Vagina (tissue), 2 donors: Measurements from ENCODE around the gene CSMD2. TPM values are rescaled to one million over a fixed set of nuclear protein-coding genes. Genes with fewer than 3 reads are reported as not detected.

Experiments
- DNase-seq, 2 donors: peaks; one replicate each; pipeline ENCODE4 v3.0.0-alpha.2; 2017; ENCODE audit errors: extremely low spot score in 2 of 2
- H3K27ac ChIP-seq: fragments of 200-600 bp; sonication (generic); one replicate; pipeline ENCODE4 v1.5.1; 2019
- H3K27me3 ChIP-seq: fragments of 200-600 bp; sonication (generic); one replicate; pipeline ENCODE4 v1.5.1; 2019
- H3K36me3 ChIP-seq, 2 donors: fragments of 200-600 bp; sonication (generic); one replicate each; pipeline ENCODE4 v1.5.1; 2017 to 2019
- H3K4me1 ChIP-seq: fragments of 200-600 bp; sonication (generic); one replicate; pipeline ENCODE4 v1.5.1; 2019
- H3K4me3 ChIP-seq, 2 donors: fragments of 200-600 bp; sonication (generic); 1 replicate in 1 of 2; 2 replicates in 1 of 2; pipeline ENCODE4 v1.5.1; 2016 to 2019
- H3K9me3 ChIP-seq: fragments of 200-600 bp; sonication (generic); one replicate; pipeline ENCODE4 v1.5.1; 2019
- POLR2A ChIP-seq, 2 donors: fragments of 450-650 bp; IDR thresholded peaks; one replicate each; pipeline ENCODE4 v1.6.1; 2017; ENCODE audit warnings: antibody characterized with exemption in 2 of 2, mild to moderate bottlenecking in 2 of 2, moderate library complexity in 2 of 2
- POLR2AphosphoS5 ChIP-seq, 2 donors: sonication (generic); formaldehyde crosslinking; IDR thresholded peaks; one replicate each; pipeline ENCODE4 v1.9.0; 2017; ENCODE audit warnings: antibody characterized with exemption in 2 of 2, mild to moderate bottlenecking in 2 of 2, low read depth in 1 of 2; ENCODE audit not compliant: insufficient read depth in 1 of 2
- intact Hi-C: fragments of 100-400 bp; cut with DNase I; formaldehyde crosslinking; loops from one replicate; pipeline ENCODE4 v1.15.1; 2023
- total RNA-seq: library from RNA; depleted of rRNA; stranded (reverse); fragments of >200 nt; gene quantifications from one replicate; pipeline ENCODE4 v1.2.3, GENCODE V29; 2016
- TF ChIP-seq, protein P1 (sequence below), 3 experiments: fragments of 450-650 bp in 2 of 3; fragments of 200-600 bp in 1 of 3; sonication (generic) in 1 of 3; IDR thresholded peaks; one replicate each; pipeline ENCODE4 v1.5.1; 2017 to 2019; ENCODE audit warnings: antibody characterized with exemption in 3 of 3, mild to moderate bottlenecking in 2 of 3, moderate library complexity in 2 of 3

CSMD2 gene
- total RNA-seq, 1 donor from 2014 or later: 0.25 TPM

- peaks cover 5% of the 10 kb centered on the region for H3K4me1 ChIP-seq
- intact Hi-C loops: no loop called here
- H3K4me3 ChIP-seq: no peak overlapping the region
- H3K27me3 ChIP-seq: no peaks in the 10 kb centered on the region
- TF ChIP-seq POLR2AphosphoS5 (IDR thresholded peaks at IDR 0.05; ENCODE audit: insufficient read depth in 1 of 2, low read depth in 1 of 2) (no peak), POLR2A (IDR thresholded peaks at IDR 0.05) (no peak)
- TF ChIP-seq, protein P1, sequence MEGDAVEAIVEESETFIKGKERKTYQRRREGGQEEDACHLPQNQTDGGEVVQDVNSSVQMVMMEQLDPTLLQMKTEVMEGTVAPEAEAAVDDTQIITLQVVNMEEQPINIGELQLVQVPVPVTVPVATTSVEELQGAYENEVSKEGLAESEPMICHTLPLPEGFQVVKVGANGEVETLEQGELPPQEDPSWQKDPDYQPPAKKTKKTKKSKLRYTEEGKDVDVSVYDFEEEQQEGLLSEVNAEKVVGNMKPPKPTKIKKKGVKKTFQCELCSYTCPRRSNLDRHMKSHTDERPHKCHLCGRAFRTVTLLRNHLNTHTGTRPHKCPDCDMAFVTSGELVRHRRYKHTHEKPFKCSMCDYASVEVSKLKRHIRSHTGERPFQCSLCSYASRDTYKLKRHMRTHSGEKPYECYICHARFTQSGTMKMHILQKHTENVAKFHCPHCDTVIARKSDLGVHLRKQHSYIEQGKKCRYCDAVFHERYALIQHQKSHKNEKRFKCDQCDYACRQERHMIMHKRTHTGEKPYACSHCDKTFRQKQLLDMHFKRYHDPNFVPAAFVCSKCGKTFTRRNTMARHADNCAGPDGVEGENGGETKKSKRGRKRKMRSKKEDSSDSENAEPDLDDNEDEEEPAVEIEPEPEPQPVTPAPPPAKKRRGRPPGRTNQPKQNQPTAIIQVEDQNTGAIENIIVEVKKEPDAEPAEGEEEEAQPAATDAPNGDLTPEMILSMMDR (IDR thresholded peaks at IDR 0.05): no peak
- H3K36me3 ChIP-seq: no peaks in the 10 kb centered on the region
- no peak overlapping the region for H3K27ac ChIP-seq
- DNase-seq: no peak
- no peaks in the 10 kb centered on the region for H3K9me3 ChIP-seq
Measured at GRCh38 chr1:33762109-33762830, 402.8 kb downstream of the CSMD2 start.

DNA sequence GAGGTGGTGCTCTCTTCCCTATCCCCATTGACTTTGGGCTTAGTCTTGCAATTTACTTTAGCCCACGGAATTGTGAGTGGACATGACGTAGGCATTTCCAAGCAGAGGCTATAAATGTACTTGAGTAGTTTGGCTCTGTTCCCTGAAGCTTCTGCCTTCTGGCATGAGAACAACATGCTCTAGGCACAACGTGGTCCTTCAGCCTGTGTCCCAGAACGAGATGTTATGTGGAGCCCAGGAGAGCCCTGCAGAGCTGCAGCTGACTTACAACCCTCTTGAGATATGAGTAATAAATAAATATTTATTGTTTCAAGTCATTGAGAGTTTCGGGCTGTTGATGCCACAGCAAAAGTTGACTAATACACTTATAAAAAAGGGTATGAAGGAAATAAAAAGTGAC, 406.3 kb downstream of the CSMD2 start:
- TF ChIP-seq POLR2A (IDR thresholded peaks at IDR 0.05) (no peak), POLR2AphosphoS5 (IDR thresholded peaks at IDR 0.05; ENCODE audit: insufficient read depth in 1 of 2, low read depth in 1 of 2) (no peak)
- TF ChIP-seq, protein P1 (IDR thresholded peaks at IDR 0.05): no peak
- H3K27me3 ChIP-seq: no peaks in the 10 kb centered on the region
- H3K36me3 ChIP-seq: no peaks in the 10 kb centered on the region
- H3K9me3 ChIP-seq: no peaks in the 10 kb centered on the region
- intact Hi-C loops: no loop called here
- no peak overlapping the region for H3K27ac ChIP-seq
- DNase-seq: peak; percentile 22 to 62
- H3K4me3 ChIP-seq: no peak overlapping the region
- peaks cover 5% of the 10 kb centered on the region for H3K4me1 ChIP-seq

DNA sequence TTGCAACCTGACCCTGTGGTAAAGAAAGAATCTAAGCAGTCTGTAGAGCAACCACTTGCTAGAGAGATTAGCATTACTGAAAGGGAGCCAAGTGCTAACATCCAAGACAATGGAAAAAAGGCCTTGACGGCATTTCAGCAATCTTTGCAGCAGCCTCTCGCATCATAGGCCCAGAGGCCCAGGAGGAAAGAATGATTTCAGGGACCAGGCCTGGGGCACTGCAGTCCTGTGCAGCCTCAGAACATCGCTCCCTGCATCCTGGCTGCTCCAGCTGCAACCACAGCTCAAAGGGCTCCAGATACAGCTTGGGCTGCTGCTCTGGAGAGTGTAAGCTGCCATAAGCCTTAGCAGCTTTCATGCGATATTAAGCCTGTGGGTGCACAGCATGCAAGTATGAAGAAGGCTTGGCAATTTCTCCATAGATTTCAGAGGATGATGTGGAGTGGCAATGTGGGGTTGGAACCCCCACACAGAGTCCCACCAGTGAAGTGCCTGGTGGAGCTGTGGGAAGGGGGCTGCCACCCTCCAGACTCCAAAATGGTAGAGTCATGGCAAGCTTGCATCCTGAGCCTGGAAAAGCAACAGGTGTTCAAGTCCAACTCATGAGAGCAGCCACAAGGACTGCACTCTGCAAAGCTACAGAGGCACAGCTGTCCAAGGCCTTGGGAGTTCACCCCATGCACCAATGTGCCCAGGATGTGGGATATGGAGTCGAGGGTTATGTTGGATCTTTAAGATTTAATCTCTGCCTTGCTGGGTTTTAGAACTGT, 411.8 kb downstream of the CSMD2 start:
- intact Hi-C loops: no loop called here
- peaks cover 7% of the 10 kb centered on the region for H3K9me3 ChIP-seq
- no peak overlapping the region for H3K27ac ChIP-seq
- H3K36me3 ChIP-seq: no peaks in the 10 kb centered on the region
- H3K27me3 ChIP-seq: no peaks in the 10 kb centered on the region
- H3K4me3 ChIP-seq: no peak overlapping the region
- H3K4me1 ChIP-seq: peaks cover under 1% of the 10 kb centered on the region
- TF ChIP-seq, protein P1 (IDR thresholded peaks at IDR 0.05): no peak
- no peak for TF ChIP-seq POLR2AphosphoS5 (IDR thresholded peaks at IDR 0.05; ENCODE audit: insufficient read depth in 1 of 2, low read depth in 1 of 2)
- TF ChIP-seq POLR2A (IDR thresholded peaks at IDR 0.05): no peak
- DNase-seq: peak; percentile 43 to 64

GRCh38 chr1:33745942-33746341, 419.1 kb downstream of the CSMD2 start:
- no peaks in the 10 kb centered on the region for H3K27me3 ChIP-seq
- intact Hi-C loops: no loop called here
- H3K9me3 ChIP-seq: no peaks in the 10 kb centered on the region
- DNase-seq: peak in 1 of 2 donors; percentile 61
- H3K36me3 ChIP-seq: no peaks in the 10 kb centered on the region
- no peak overlapping the region for H3K27ac ChIP-seq
- H3K4me1 ChIP-seq: no peaks in the 10 kb centered on the region
- TF ChIP-seq, protein P1 (IDR thresholded peaks at IDR 0.05): no peak
- TF ChIP-seq POLR2A (IDR thresholded peaks at IDR 0.05): no peak
- no peak for TF ChIP-seq POLR2AphosphoS5 (IDR thresholded peaks at IDR 0.05; ENCODE audit: insufficient read depth in 1 of 2, low read depth in 1 of 2)
- no peak overlapping the region for H3K4me3 ChIP-seq
